Suppressor macrophage treated with lipopolysaccharide for 4 hours (primary cell): ENCODE results near the gene PSTK.

Experiments
- DNase-seq: peaks from one replicate; pipeline ENCODE4 v3.0.0-alpha.2; 2020

PSTK gene, protein sequence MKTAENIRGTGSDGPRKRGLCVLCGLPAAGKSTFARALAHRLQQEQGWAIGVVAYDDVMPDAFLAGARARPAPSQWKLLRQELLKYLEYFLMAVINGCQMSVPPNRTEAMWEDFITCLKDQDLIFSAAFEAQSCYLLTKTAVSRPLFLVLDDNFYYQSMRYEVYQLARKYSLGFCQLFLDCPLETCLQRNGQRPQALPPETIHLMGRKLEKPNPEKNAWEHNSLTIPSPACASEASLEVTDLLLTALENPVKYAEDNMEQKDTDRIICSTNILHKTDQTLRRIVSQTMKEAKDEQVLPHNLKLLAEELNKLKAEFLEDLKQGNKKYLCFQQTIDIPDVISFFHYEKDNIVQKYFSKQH

DNA sequence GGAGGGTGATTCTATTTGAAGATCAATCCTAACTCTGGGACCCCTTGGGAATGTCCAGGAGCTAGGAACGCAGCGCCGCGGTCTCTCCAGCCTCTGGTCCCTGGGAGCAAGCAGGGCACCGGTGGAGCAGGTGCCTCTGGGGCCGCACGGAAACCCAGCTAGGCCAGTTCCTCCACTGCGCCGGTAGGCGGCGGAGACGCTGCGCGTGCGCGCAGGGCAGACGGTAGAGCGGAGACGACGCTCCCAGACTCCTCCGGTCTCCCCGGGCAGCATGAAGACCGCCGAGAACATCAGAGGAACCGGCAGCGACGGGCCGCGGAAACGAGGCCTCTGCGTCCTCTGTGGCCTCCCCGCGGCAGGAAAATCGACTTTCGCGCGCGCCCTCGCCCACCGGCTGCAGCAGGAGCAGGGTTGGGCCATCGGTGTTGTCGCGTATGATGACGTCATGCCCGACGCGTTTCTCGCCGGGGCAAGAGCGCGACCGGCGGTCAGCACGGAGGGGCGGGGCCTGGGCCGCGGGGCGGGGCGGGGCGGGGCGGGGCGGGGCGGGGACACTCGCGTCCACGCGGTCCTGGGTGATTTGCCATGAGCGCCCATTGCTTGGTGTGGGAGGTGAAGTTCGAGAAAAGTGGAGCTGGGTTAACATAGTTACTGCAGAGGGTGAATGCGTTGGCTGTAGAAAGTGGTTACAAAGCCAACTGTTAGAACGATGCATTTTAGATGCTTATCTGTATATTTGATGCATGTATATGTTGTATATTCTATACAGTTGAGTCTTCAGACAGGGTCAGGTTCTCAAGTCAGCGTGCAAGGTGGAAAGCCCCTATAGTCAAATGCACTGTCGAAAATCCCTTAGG is at the start of gene PSTK:
Gene PSTK, plus strand, starts transcription at position 193 of the 857 bp plus-strand sequence. Its CDS starts 79 bp downstream, at position 272.
- DNase-seq = peak; percentile 95

DNA sequence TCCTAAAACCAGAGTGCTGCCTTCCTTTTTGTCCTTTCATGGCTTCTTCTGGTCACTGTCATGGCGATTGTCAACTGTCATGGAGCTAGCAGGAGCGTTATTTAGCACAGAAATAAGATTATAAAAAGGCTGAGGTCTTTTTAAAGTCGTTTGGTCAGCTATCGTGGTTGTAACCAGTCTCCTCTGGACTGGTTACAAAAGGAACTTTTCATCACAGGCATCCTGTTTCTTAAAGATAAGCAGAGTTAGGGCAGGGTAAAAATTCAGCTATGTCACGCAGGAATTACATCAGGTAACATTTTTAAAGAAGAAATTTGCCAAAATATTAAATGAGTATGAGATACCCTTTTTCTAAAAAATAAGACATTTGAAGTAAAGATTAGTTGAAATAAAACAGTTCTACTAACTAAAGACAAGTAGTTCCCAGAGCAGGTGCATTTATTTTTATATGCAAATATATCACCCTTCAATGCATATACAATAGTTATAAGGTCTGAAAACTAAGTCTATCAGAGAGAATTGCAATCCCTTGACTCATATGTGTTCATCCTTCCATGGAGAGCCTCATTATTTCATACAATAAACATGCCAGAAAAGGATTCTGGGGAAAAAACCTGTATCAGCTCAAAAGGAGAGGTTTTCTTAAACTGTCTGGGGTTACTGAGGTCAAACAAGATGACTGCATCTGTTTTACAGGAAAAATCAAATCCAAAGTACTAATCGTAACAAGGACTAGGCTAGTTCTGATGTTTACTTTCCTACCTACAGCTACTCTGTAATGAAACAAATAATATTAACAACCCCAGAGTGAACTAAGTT is 48.9 kb upstream of the PSTK start:
- no peak for DNase-seq

DNA sequence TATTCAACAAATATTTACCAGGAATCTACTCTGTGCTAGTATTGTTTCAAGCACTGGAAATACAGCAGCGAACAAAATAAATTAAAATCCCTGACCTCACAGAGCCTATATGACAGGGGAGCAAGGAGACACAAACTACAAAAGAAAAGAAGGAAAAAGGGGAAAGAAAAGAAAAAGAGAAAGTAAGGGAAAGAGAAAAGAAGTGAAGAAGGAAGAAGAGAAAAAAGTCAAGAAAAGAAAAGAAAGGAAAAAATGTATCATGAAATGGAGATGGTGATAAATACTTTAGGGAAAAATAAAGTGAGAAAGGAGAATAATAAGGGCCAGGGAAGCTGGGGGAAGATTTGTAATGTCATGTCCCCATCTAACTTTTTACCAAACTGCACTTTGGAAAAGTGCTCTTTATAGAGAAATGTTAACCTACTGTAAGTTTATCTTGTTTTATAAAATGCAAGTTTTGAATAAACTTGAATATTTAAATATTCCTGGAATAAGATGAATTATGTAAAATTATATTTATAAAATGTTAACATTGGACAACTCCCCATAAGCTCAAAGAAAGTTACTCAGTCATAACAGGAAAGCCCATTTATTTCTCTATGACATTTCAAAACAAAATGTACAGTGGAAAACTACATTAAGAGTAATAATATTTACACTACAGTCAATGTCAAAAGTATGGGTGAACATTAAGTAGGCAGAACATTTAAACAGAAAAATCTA is 40.9 kb upstream of the PSTK start:
- DNase-seq = no peak

DNA sequence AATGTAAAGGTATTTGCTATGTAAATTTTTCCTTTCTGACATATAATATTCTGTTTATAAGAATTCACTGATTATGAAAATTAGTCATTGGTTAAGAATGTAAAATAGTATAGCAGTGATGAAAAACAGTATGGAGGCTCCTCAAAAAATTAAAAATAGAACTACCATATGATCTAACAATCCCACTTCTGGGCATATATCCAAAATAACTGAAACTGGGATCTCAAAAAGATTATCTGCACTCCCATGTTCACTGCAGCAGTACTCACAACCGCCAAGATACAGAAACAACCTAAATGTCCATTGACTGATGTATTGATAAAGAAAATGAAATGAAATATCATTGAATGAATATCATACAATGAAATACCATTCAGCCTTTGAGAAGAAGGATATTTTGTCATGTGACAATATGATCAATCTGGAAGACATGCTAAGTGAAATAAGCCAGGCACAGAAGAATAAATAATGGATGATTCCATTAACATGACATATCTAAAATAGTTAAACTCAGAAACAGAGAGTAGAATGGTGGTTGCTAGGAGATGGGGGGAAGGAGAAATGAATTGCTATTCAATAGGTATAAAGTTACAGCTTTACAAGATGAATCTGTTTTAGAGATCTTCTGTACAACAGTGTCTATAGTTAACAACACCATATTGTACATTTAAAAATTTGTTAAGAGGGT is 40.2 kb upstream of the PSTK start:
- no peak for DNase-seq

DNA sequence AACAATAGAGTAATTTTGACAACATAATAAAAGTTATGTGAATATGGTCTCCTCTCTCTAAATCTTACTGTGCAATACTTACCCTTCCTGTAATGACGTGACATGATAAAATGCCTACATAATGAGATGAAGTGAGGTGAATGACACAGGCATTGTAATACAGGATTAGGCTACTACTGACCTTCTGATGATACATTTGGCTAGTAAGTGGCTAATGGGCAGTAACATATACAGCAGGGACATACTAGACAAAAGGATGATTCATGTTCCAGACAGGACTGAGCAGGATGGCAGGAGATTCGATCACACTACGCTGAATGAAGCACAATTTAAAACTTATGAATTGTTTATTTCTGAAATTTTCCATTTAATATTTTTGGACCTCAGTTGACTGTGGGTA is 30.9 kb upstream of the PSTK start:
- no peak for DNase-seq

DNA sequence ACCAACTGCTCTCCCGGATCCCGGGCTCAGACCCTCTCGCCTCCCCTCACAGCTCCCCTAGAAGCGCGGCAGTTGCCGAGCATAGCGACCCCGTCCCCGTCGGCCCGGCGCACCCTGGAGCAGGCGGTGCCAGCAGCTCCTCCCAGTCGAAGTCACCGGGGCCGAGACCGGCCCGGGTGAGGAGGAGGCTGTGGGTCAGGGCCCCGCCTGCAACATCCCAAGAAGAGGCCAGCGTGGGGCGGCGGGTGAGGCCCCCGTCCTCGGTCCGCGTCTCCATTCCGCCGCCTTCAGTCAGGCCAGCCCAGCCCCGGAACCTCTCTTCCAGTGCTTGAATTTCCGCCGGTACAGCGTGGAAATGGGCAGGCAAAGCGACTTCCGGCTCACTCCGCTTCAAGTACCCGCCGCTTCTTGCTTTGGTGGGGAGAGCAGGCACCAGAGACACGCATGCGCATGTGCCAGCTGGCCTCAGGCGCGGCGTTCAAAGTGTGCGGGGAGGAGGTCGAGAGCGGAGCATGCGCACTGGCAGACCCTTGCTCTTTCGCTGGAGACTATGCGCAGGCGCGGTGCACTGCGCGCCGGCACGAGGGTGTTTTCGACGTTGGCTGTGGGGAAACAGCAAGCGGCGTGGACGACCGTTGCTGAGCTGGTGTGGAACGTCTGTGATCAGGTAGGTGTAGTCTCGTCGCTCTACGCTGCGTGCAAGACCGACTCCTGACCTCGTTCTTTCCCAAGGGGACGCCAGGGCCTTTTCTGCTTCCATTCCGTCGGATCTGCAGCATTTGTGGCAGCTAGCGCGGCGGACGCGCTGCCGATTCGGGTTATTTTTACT is 26.1 kb upstream of the PSTK start, which contains the start of gene C10orf88:
Gene C10orf88, minus strand, starts transcription at position 326 of the 829 bp plus-strand sequence. Its CDS starts 49 bp downstream, at position 277.
- peak; percentile 99 for DNase-seq

DNA sequence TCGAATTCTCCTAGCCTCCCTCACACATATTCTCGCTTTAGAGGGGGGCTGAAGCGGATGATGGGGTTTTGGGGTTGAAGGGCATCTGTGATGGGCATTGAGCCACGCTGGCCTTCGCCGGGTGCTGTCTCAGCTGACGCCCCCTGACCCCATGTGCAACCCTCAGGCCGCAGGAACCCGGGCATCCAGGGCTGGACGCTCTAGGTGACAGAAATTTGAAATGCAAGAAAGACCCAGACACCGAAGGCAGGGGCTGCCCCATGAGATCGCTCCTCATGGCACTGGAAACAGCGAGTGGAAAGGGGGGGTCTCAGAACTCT is 25.5 kb upstream of the PSTK start:
- DNase-seq = no peak

DNA sequence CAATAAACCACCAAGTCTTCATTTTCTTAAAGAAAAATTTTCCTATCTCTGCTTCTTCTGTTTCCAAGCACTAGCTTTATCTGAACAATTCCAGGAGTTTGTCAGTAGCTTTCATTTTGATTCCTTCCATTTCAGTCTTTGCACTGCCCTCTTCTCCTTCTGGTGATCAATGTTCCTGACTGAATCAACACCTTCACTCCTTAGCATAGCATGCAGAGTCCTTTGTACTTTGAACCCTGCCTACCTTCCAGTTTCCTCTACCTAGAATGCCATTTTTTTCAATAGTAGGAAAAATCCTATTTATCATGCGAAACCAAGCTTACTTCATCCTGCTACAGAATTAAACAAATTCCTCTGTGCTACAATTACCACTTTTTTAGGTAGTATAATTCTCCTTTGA is 24.3 kb upstream of the PSTK start:
- DNase-seq = no peak

DNA sequence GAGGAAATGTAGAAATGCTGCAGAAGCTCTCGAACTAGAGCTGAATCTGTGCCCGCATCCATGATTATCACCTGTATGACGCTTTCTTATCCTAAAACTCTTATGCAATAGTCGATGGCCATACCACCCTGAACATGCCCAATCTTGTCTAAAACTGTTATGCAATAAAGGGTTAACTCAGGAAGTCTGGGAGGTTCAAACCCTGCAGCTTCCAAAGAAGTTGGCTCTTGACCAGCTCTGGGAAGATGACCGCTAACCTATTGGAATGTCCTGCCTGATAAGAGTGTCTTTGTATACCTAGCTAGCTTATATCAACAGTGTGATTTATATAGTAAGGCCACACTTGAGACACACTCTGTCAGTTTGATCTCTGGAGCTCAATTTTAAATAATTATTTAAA is 22.7 kb upstream of the PSTK start:
- no peak for DNase-seq

DNA sequence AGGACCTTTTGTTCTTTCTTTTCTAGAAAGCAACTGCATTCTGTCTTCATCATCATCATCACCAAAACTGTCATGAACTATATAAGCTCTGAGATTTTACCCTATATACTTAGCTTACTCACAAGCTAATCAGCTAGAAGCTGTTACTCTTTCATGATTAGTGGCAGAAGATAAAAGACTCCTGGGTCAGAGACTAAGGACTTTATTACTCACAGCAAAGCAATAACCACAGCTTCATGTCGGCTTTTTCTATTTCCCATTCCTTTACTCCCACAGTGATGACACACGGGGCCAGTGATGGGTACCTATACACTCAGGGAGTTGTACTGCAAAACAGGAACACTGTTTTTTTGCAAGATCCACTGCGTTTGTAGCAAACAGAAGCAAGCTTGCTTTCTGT is 17.8 kb upstream of the PSTK start:
- peak; percentile 12 for DNase-seq

DNA sequence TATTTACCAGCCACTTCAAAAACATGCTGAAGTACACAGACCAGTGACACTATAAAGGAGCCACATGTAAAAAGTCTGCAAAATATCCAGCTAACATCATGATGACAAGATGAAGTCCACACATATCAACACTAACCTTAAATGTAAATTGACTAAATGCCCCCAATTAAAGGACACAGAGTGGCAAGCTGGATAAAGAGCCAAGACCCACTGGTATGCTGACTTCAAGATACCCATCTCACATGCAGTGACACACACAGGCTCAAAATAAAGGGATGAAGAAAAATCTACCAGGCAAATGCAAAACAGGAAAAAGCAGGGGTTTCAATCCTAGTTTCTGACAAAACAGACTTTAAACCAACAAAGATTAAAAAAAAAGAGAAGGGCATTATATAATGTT is 13.3 kb upstream of the PSTK start:
- no peak for DNase-seq

DNA sequence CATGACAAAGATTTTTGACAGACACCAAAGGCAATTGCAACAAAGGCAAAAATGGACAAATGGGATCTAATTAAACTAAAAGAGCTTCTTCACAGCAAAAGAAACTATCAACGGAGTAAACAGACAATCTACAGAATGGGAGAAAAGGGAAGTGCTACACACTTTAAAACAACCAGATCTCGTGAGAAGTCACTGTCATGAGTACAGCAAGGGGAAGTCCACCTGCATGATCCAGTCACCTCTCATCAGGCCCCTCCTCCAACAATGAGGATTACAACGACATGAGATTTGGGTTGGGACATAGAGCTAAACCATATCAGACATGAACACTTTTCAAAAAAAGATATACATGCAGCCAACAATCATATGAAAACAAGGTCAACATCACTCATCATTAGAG is 11.5 kb upstream of the PSTK start:
- no peak for DNase-seq

DNA sequence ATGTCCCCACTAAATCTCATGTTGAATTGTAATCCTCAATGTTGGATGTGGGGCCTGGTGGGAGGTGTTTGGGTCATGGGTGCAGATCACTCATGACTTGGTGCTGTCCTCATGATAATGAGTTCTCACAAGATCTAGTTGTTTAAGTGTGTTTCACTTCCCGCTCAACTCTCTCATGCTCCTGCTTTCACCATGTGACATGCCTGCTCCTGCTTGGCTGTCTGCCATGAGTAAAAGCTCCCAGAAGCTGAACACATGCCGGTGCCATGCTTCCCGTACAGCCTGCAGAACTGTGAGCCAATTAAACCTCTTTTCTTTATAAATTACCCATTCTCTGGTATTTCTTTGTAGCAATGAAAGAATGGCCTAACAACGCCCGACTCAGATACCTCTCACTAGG is 6.2 kb upstream of the PSTK start:
- peak; percentile 47 for DNase-seq

DNA sequence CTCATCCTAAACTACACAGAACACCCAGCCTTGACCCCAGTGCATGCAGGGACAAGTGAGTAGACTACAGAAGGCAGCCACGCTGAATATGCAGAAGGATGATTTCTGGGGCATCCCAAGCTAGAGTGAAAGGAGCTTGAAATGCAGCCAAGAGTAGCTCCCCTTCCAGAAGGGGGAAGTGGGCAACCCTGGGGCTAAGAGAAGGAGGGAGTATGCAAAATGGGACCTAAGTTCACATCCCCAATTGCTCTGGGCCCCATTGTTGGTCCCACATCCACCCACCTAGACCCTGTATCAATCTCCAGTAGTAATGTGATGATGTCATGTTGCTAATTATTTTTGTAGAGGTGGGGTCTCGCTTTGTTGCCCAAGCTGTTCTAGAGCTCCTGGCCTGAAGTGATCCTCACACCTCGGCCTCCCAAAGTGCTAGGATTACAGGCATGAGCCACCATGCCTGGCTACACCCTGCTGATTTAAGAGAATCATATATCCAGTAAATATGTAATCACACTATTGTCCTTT is 5.6 kb upstream of the PSTK start:
- no peak for DNase-seq

DNA sequence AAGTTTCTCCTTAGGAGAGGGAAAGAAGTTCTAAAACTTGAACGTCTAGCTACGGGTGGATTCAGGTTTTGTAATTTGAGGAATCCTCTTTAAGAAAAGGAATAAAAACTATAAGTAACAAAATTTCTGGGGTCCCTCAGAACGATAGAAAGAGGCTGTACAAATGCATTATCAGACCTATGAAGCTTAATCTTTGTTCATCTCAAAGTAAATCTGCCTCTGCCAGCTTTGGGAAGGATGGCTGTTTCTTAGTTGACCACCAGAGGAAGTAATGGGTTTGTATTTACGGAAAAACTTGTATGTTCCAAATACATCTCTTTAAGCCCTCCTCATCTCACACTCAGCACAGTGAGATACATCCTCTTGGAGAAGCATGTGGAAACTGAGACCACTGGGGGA is 864 bp downstream of the PSTK start:
- DNase-seq = peak; percentile 20

DNA sequence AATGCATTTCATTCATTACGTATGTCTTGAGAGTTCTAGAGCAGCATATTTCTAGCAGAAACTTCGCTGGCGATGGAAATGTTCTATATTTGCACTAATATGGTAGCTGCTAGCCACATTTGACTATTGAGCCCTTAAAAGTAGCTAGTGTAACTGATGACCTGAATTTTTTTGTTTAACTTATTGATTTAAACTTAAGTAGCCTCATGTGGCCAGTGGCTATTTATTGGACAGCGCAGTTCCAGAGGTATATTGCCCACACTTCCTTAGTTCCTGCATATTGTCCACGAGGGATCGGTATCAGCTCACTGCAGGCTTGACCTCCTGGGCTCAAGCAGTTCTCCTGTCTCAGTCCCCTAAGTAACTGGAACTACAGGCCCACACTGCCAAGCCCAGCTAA is 3.7 kb downstream of the PSTK start:
- no peak for DNase-seq

DNA sequence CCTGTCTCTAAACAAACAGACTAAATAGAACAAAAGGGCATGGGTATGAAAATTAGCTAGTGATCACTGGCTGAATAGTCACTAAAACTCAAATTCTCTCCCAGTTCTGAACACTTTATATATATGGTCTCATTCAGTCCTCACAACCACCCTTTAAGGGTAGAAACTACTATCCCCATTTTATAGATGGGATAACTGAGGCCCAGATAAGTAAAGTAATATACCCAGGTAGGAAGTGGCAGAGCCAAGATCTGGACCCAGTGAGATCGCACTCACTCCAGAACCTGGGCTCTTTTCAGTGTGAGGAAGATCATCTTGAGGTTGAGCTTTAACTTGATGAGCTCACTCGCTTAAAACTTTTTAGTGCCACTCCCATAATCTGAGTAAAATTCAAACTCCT is 4.5 kb downstream of the PSTK start:
- DNase-seq = no peak

DNA sequence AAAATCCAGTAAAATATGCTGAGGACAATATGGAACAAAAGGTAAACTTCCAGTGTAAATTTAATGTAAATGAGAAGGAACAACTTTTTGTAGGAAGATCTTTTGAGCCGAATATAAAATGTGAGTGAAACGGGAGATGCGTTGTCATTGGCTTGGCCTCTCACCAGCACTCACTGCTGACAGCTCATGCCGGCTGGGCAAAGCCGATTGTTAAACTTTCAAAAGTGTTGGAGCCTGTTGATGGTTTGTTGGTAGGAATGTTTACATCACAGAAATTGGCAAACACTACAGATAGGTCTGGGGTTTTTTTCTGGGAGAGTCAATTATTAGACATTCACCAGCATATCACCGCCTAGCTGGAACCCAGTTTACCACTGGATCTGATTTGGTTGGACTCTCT is 6.1 kb downstream of the PSTK start:
- DNase-seq = no peak

DNA sequence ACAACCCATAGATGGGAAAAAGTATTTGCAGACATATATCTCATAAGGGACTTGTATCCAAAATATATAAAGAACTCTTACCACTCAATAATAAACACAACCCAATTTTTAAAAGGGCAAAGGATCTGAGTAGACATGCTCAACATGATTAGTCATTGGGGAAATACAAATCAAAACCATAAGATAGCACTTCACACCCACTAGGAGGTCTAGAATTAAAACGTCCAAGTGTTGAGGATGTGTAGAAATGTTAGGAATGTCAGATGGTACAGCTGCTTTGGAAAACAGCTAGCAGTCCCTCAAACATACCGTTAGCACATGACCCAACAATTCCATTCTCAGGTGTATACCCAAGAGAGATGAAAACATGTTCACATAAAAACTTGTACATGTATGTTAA is 8.3 kb downstream of the PSTK start:
- DNase-seq = no peak

DNA sequence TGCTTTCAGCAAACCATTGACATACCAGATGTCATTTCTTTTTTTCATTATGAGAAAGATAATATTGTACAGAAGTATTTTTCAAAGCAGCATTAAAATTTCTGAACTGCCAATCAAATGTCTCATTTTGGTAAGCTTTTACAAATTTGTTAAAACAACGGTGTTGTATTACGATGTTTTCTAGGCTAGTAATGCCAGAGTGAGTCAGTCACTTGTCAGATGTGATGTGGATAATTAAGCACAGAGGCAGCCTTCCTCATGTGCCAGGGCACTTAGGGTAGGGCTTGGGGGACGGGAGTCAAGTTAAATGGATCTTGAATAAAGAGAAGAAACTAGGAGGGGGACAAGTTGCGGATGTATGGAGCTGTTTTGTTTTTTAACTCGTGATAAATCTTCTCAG is 10.1 kb downstream of the PSTK start:
- DNase-seq = no peak

DNA sequence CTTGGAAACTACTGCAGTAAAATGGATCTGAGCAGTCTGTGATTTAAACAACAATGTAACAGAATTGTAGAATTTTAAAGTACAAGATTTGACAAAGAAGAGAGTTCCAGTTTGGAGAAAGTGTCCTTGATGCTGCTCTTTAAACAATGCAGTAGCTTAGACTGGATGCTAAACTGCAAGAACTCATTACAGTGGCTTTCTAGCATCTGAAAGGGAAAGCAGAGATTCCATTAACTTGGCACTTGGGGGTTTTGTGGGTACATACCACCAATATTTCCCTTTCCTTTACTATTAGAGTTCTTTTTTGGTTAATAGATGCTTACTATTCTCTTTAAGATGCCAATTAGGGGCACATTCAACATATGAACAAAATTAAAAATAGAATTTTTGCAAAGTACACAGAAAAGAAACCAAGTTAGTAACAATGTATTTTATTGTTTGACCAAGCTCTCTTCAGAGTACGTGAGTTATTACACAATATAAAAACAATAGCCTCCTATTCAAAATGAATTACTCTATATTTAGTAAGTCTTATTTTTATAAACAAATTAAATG is 11.9 kb downstream of the PSTK start:
- no peak for DNase-seq
